ENCODE data around the gene TANC1. TPM values are rescaled to one million over a fixed set of nuclear protein-coding genes. Genes with fewer than 3 reads are reported as not detected.

The TANC1 gene
- total and polyA plus RNA-seq, 2 of the 4 experiments (the other 2 are of a cell fraction): 10.2 to 12.9 TPM

DNA sequence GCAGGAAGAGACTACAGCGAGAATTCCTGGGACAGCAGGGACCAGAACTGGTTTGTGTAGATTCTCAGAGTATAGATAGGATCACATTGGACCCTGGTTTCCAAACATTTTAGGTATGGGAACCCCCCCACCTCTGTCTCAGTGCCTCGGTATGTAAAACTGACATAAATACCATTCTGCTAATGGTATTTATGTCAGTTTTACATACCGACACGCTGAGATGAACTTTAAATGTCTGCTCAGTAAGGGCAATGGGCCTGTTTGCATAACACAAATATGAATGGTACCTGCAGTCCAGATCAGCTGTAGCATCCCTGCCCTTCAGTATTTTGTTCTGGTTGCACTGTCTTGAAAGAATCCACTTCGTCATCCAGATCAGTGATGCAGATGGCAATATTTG is 244.9 kb downstream of the TANC1 start (continued):
- TF ChIP-seq MAZ (IDR thresholded peaks at IDR 0.05; ENCODE audit: borderline replicate concordance, low read depth, low read length): no peak
- TF ChIP-seq CEBPB (IDR thresholded peaks at IDR 0.05; ENCODE audit: low read depth, low read length): no peak
- no peak for TF ChIP-seq MAFK (IDR thresholded peaks at IDR 0.05; ENCODE audit: low read depth, low read length)
- no peak for TF ChIP-seq MXI1 (IDR thresholded peaks at IDR 0.05; ENCODE audit: borderline replicate concordance, low read depth, low read length)

DNA sequence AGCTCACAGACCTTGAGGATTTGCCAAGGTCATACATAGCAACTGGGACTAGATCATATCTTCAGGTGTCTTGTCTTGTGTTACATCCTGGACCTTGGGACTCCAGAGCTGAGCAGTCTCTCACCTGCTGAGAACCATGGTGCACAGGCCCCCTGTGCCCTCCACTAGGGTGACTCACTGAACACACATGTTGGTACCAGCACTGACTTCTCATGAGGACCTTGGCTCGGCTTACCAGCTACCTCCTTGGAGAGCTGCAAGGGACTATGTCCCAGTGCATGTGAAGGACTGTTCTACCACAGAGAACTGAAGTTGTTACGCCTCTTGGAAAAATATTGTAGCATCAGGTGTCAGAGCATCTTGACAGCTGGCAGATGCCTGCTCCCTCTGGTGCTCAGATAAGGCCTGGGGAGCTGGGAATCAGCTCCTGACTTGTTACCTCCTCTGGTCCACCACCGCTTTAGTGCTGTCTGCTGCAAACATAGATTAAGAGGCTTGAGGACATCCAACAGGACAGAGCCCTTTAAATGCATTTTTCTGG is 246.0 kb downstream of the TANC1 start:
- ChIA-PET CTCF (no interaction called here), POLR2A (ENCODE audit: unreplicated experiment) (no interaction called here)
- peaks cover 23% of the 10 kb centered on the region for H3K9me1 ChIP-seq (ENCODE audit: insufficient read depth, low read length)
- H3K4me2 ChIP-seq (ENCODE audit: low read depth, low read length): no peak overlapping the region
- H3K56ac ChIP-seq (ENCODE audit: extremely low read depth, insufficient read depth, low read length): no peak overlapping the region
- H2AK5ac ChIP-seq (ENCODE audit: low read depth, low read length): no peak overlapping the region
- dilution Hi-C loops (cut with HindIII; ENCODE audit: low sequenced_read_pairs, unreplicated experiment): no loop called here
- in situ Hi-C loops (cut with MboI; ENCODE audit: low sequenced_read_pairs): no loop called here
- H4K5ac ChIP-seq (ENCODE audit: low read depth, low read length): no peak overlapping the region
- WGBS, 2 experiments (ENCODE audit: extremely low coverage in 2 of 2, insufficient read length in 1 of 2): 100% methylated on average over 2 of the region's 3 CpGs; no CpG with 5 or more reads in 1 of the 2 experiments
- BruUV-seq (replicated peaks): no TSS peak
- H3K4me1 ChIP-seq (ENCODE audit: control insufficient read depth, insufficient read depth, low read length): peaks cover 9% of the 10 kb centered on the region
- no peak overlapping the region for H3K4me3 ChIP-seq (ENCODE audit: insufficient read depth, low read depth, low read length)
- H3K9me3 ChIP-seq (ENCODE audit: control insufficient read depth, insufficient read depth, low read length): no peaks in the 10 kb centered on the region
- H2AK9ac ChIP-seq (replicated peaks; ENCODE audit: low read depth, low read length, poor library complexity): no peak overlapping the region
- H3K27me3 ChIP-seq (ENCODE audit: control insufficient read depth, insufficient read depth, low read length): no peaks in the 10 kb centered on the region
- no peaks in the 10 kb centered on the region for H4K20me1 ChIP-seq (ENCODE audit: insufficient read depth, low read length)
- no peak overlapping the region for H3K27ac ChIP-seq (ENCODE audit: insufficient read depth, low read length)
- H4K91ac ChIP-seq (ENCODE audit: insufficient read depth, low read depth, low read length): no peak overlapping the region
- H2BK5ac ChIP-seq (ENCODE audit: low read depth, low read length, poor library complexity, severe bottlenecking): no peak overlapping the region
- H2BK15ac ChIP-seq (ENCODE audit: low read depth, low read length): no peak overlapping the region
- H2BK20ac ChIP-seq (ENCODE audit: low read depth, low read length): no peak overlapping the region
- ATAC-seq (ENCODE audit: low read depth) (no peak), DNase-seq (no peak)
- H3K23ac ChIP-seq (ENCODE audit: low read depth, low read length): no peak overlapping the region
- H2AFZ ChIP-seq (replicated peaks; ENCODE audit: low read length, poor library complexity): no peak overlapping the region
- H3K14ac ChIP-seq (replicated peaks; ENCODE audit: low read depth, low read length): no peak overlapping the region
- H3K9ac ChIP-seq (ENCODE audit: low read depth, low read length): no peak overlapping the region
- no peak for TF ChIP-seq MAFK (IDR thresholded peaks at IDR 0.05; ENCODE audit: low read depth, low read length)
- TF ChIP-seq SMC3 (IDR thresholded peaks at IDR 0.05; ENCODE audit: low read depth, low read length): no peak
- no peak for TF ChIP-seq RFX5 (IDR thresholded peaks at IDR 0.05; ENCODE audit: low read depth, low read length)
- TF ChIP-seq CEBPB (IDR thresholded peaks at IDR 0.05; ENCODE audit: low read depth, low read length): no peak
- TF ChIP-seq NFE2L2 (IDR thresholded peaks at IDR 0.05; ENCODE audit: low read depth, low read length): no peak
- TF ChIP-seq FOS (IDR thresholded peaks at IDR 0.05; ENCODE audit: low read depth, low read length): no peak
- TF ChIP-seq, protein P1, sequence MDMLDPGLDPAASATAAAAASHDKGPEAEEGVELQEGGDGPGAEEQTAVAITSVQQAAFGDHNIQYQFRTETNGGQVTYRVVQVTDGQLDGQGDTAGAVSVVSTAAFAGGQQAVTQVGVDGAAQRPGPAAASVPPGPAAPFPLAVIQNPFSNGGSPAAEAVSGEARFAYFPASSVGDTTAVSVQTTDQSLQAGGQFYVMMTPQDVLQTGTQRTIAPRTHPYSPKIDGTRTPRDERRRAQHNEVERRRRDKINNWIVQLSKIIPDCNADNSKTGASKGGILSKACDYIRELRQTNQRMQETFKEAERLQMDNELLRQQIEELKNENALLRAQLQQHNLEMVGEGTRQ (IDR thresholded peaks at IDR 0.05; ENCODE audit: low read depth, low read length): no peak
- TF ChIP-seq, protein P2, sequence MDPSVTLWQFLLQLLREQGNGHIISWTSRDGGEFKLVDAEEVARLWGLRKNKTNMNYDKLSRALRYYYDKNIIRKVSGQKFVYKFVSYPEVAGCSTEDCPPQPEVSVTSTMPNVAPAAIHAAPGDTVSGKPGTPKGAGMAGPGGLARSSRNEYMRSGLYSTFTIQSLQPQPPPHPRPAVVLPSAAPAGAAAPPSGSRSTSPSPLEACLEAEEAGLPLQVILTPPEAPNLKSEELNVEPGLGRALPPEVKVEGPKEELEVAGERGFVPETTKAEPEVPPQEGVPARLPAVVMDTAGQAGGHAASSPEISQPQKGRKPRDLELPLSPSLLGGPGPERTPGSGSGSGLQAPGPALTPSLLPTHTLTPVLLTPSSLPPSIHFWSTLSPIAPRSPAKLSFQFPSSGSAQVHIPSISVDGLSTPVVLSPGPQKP (IDR thresholded peaks at IDR 0.05; ENCODE audit: borderline replicate concordance, low read depth, low read length): no peak
- intact Hi-C loops (cut with micrococcal nuclease): no loop called here
- peaks cover 0 to 2% of the 10 kb centered on the region in 2 experiments; a peak in 2 of 4 replicates for H3K79me1 ChIP-seq (ENCODE audit: low read depth in 1 of 2, low read length in 2 of 2)
- H3K4ac ChIP-seq (ENCODE audit: low read depth, low read length): no peak overlapping the region
- H2BK120ac ChIP-seq (ENCODE audit: low read depth, low read length): no peak overlapping the region
- no peak overlapping the region for H3K18ac ChIP-seq (ENCODE audit: low read depth, low read length)
- H4K8ac ChIP-seq (ENCODE audit: low read depth in 2 of 2, low read length in 2 of 2): no peak overlapping the region
- H3K36me3 ChIP-seq (ENCODE audit: control insufficient read depth, insufficient read depth, low read length): peaks cover 39% of the 10 kb centered on the region

All from IMR-90 (cell line).